Upper lobe of right lung (tissue), 1 donor: ENCODE data around the gene VAPA. TPM values are rescaled to one million over a fixed set of nuclear protein-coding genes. Genes with fewer than 3 reads are reported as not detected.

ENCODE experiments used
- ATAC-seq: fragments of 200-7000 bp; cut with Tn5 transposase; one replicate; pipeline ENCODE4 v1.9.1; 2020; ENCODE audit warnings: mild to moderate bottlenecking, moderate library complexity
- DNase-seq: peaks from one replicate; pipeline ENCODE4 v3.0.0-alpha.2; 2020
- H3K27ac ChIP-seq: fragments of 200-600 bp; one replicate; pipeline ENCODE4 v1.8.0; 2022
- H3K27me3 ChIP-seq: fragments of 200-600 bp; one replicate; pipeline ENCODE4 v1.8.0; 2022; ENCODE audit warnings: mild to moderate bottlenecking
- H3K36me3 ChIP-seq: fragments of 200-600 bp; one replicate; pipeline ENCODE4 v1.8.0; 2022
- H3K4me1 ChIP-seq: fragments of 200-600 bp; one replicate; pipeline ENCODE4 v1.8.0; 2022
- H3K4me3 ChIP-seq: fragments of 200-600 bp; one replicate; pipeline ENCODE4 v1.8.0; 2022; ENCODE audit warnings: mild to moderate bottlenecking
- H3K9me3 ChIP-seq: fragments of 200-600 bp; one replicate; pipeline ENCODE4 v1.8.0; 2022
- intact Hi-C: fragments of 100-400 bp; cut with DNase I; formaldehyde crosslinking; loops from one replicate; pipeline ENCODE4 v1.11.0; 2022
- total RNA-seq: library from RNA; stranded (reverse); fragmentation: NEBNext Ultra II Directional; extraction: Animal tissue kit (Norgen Biotek cat#: 25700); gene quantifications from one replicate; pipeline ENCODE4 v1.2.1, GENCODE V29; 2021
- TF ChIP-seq, protein P1 (sequence below): fragments of 200-600 bp; IDR thresholded peaks from one replicate; pipeline ENCODE4 v1.8.0; 2022; ENCODE audit warnings: antibody characterized with exemption
- donor health status: DM: no; HTN: yes; CAD: no; lungs with severe emphysema.

The VAPA gene
- total RNA-seq, 1 donor from 2014 or later, result 225 TPM

GRCh38 chr18:9884090-9884489, 29.7 kb upstream of the VAPA start:
- no peaks in the 10 kb centered on the region for H3K9me3 ChIP-seq
- DNase-seq (no peak), ATAC-seq (no peak)
- H3K4me1 ChIP-seq, result no peaks in the 10 kb centered on the region
- TF ChIP-seq, protein P1, sequence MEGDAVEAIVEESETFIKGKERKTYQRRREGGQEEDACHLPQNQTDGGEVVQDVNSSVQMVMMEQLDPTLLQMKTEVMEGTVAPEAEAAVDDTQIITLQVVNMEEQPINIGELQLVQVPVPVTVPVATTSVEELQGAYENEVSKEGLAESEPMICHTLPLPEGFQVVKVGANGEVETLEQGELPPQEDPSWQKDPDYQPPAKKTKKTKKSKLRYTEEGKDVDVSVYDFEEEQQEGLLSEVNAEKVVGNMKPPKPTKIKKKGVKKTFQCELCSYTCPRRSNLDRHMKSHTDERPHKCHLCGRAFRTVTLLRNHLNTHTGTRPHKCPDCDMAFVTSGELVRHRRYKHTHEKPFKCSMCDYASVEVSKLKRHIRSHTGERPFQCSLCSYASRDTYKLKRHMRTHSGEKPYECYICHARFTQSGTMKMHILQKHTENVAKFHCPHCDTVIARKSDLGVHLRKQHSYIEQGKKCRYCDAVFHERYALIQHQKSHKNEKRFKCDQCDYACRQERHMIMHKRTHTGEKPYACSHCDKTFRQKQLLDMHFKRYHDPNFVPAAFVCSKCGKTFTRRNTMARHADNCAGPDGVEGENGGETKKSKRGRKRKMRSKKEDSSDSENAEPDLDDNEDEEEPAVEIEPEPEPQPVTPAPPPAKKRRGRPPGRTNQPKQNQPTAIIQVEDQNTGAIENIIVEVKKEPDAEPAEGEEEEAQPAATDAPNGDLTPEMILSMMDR, result no peak
- no peaks in the 10 kb centered on the region for H3K36me3 ChIP-seq
- intact Hi-C loops, result no loop called here
- no peak overlapping the region for H3K4me3 ChIP-seq
- H3K27ac ChIP-seq, result no peak overlapping the region
- no peaks in the 10 kb centered on the region for H3K27me3 ChIP-seq

- ATAC-seq (no peak), DNase-seq (no peak)
- Histone ChIP-seq H3K4me3 (no peak overlapping the region), H3K36me3 (no peaks in the 10 kb centered on the region), H3K9me3 (no peaks in the 10 kb centered on the region), H3K27ac (no peak overlapping the region), H3K4me1 (no peaks in the 10 kb centered on the region), H3K27me3 (no peaks in the 10 kb centered on the region)
- intact Hi-C loops, result no loop called here
- TF ChIP-seq, protein P1, result no peak
Measured at GRCh38 chr18:9884532-9885140, 29.2 kb upstream of the VAPA start.

- DNase-seq (no peak), ATAC-seq (no peak)
- Histone ChIP-seq H3K27ac (no peak within 1 kb of the TSS), H3K36me3 (no peaks in the 10 kb centered on the region), H3K4me3 (no peak within 1 kb of the TSS), H3K9me3 (no peaks in the 10 kb centered on the region), H3K27me3 (no peaks in the 10 kb centered on the region), H3K4me1 (no peaks in the 10 kb centered on the region)
- intact Hi-C loops, result no loop called here
- TF ChIP-seq, protein P1, result no peak
Measured at GRCh38 chr18:9885170-9886004, 28.4 kb upstream of the VAPA start, which contains the start of gene TXNDC2. Gene TXNDC2 (plus strand): TSS chr18:9885973. CDS start chr18:9886681, 708 bp downstream.

- TF ChIP-seq, protein P1, result no peak
- H3K9me3 ChIP-seq, result no peaks in the 10 kb centered on the region
- intact Hi-C loops, result no loop called here
- H3K27me3 ChIP-seq, result no peaks in the 10 kb centered on the region
- no peak overlapping the region for H3K27ac ChIP-seq
- H3K4me3 ChIP-seq, result no peak overlapping the region
- no peak for ATAC-seq
- no peaks in the 10 kb centered on the region for H3K36me3 ChIP-seq
- no peak for DNase-seq
- no peaks in the 10 kb centered on the region for H3K4me1 ChIP-seq
Measured at GRCh38 chr18:9886005-9886348, 27.8 kb upstream of the VAPA start.

GRCh38 chr18:9887992-9888391, 25.8 kb upstream of the VAPA start:
- intact Hi-C loops, result no loop called here
- Histone ChIP-seq H3K4me1 (no peaks in the 10 kb centered on the region), H3K9me3 (no peaks in the 10 kb centered on the region), H3K27me3 (no peaks in the 10 kb centered on the region), H3K27ac (no peak overlapping the region), H3K36me3 (no peaks in the 10 kb centered on the region), H3K4me3 (no peak overlapping the region)
- no peak for ATAC-seq
- no peak for DNase-seq
- TF ChIP-seq, protein P1, result no peak
